HepG2 (cell line): ENCODE measurements around the gene RPL37A. TPM values are rescaled to one million over a fixed set of nuclear protein-coding genes. Genes with fewer than 3 reads are reported as not detected.

Source experiments
- ETV6 ChIP-seq: sonication (generic); formaldehyde crosslinking; conservative IDR thresholded peaks from 2 replicates; pipeline ENCODE4 v1.4.0; 2020; ENCODE audit warnings: missing genetic modification reagents
- FOSL2 ChIP-seq: sonication (generic); formaldehyde crosslinking; IDR thresholded peaks from 2 replicates; pipeline ENCODE4 v1.4.0; 2020; ENCODE audit warnings: missing genetic modification reagents
- HMGA1 ChIP-seq: sonication (generic); formaldehyde crosslinking; conservative IDR thresholded peaks from 2 replicates; pipeline ENCODE4 v1.4.0; 2020; ENCODE audit warnings: missing genetic modification reagents
- HNF1B ChIP-seq: sonication (generic); formaldehyde crosslinking; IDR thresholded peaks from 2 replicates; pipeline ENCODE4 v1.5.1; 2020; ENCODE audit warnings: mild to moderate bottlenecking, moderate library complexity, missing genetic modification reagents
- HNF4A ChIP-seq: sonication (generic); formaldehyde crosslinking; IDR thresholded peaks from 2 replicates; pipeline ENCODE4 v1.4.0; 2020; ENCODE audit warnings: missing genetic modification reagents
- HNRNPH1 ChIP-seq: fragments of 200-400 bp; formaldehyde crosslinking; optimal IDR thresholded peaks from 2 replicates; pipeline ENCODE3; 2017; ENCODE audit warnings: mild to moderate bottlenecking, low read depth, low read length
- MED8 ChIP-seq: sonication (generic); formaldehyde crosslinking; IDR thresholded peaks from 2 replicates; pipeline ENCODE4 v1.8.1; 2023; ENCODE audit warnings: mild to moderate bottlenecking, missing genetic modification reagents; ENCODE audit not compliant: insufficient replicate concordance
- MIXL1 ChIP-seq: IDR thresholded peaks from 2 replicates; pipeline ENCODE4 v1.6.1; 2016
- NCOR1 ChIP-seq: fragments of 200-600 bp; sonication (generic); IDR thresholded peaks from 2 replicates; pipeline ENCODE4 v1.7.0; 2017; ENCODE audit warnings: antibody characterized with exemption, low read length, borderline replicate concordance
- RFXANK ChIP-seq: IDR thresholded peaks from 2 replicates; pipeline ENCODE4 v1.6.1; 2016
- RXRA ChIP-seq: sonication (generic); formaldehyde crosslinking; IDR thresholded peaks from 2 replicates; pipeline ENCODE4 v1.5.1; 2020; ENCODE audit warnings: missing genetic modification reagents
- SAFB2 ChIP-seq: sonication (generic); formaldehyde crosslinking; IDR thresholded peaks from 2 replicates; pipeline ENCODE4 v1.5.1; 2020; ENCODE audit warnings: missing genetic modification reagents, low read depth, mild to moderate bottlenecking, borderline replicate concordance
- SMAD3 ChIP-seq: sonication (generic); formaldehyde crosslinking; IDR thresholded peaks from 2 replicates; pipeline ENCODE4 v1.4.0; 2020; ENCODE audit warnings: missing genetic modification reagents
- ZNF17 ChIP-seq: sonication (generic); formaldehyde crosslinking; IDR thresholded peaks from 2 replicates; pipeline ENCODE4 v1.5.0; 2020; ENCODE audit warnings: mild to moderate bottlenecking, missing genetic modification reagents
- ZNF225 ChIP-seq: sonication (generic); formaldehyde crosslinking; IDR thresholded peaks from 2 replicates; pipeline ENCODE4 v1.4.0; 2020; ENCODE audit warnings: mild to moderate bottlenecking, missing genetic modification reagents
- ZNF292 ChIP-seq: sonication (generic); formaldehyde crosslinking; IDR thresholded peaks from 2 replicates; pipeline ENCODE4 v1.8.1; 2022; ENCODE audit warnings: mild to moderate bottlenecking, low read depth, missing genetic modification reagents, borderline replicate concordance
- ZNF414 ChIP-seq: sonication (generic); formaldehyde crosslinking; IDR thresholded peaks from 2 replicates; pipeline ENCODE4 v1.5.0; 2020; ENCODE audit warnings: missing genetic modification reagents
- ZNF468 ChIP-seq: sonication (generic); formaldehyde crosslinking; IDR thresholded peaks from 2 replicates; pipeline ENCODE4 v1.8.0; 2022; ENCODE audit warnings: mild to moderate bottlenecking, moderate library complexity, missing genetic modification reagents
- ZNF503 ChIP-seq: sonication (generic); formaldehyde crosslinking; IDR thresholded peaks from 2 replicates; pipeline ENCODE4 v1.4.0; 2020; ENCODE audit warnings: missing genetic modification reagents
- ZNF605 ChIP-seq: sonication (generic); formaldehyde crosslinking; IDR thresholded peaks from 2 replicates; pipeline ENCODE4 v1.8.0; 2022; ENCODE audit warnings: mild to moderate bottlenecking, missing genetic modification reagents
- polyA plus RNA-seq, 8 experiments: library from polyadenylated mRNA; depleted of rRNA in 3 of 8; stranded (reverse) in 7 of 8; unstranded in 1 of 8; fragments of >200 nt; fragmentation: Illumina TruSeq in 4 of 8; extraction: Trizol in 4 of 8; gene quantifications; 2 replicates each; pipeline versions ENCODE4 v1.2.1 to v1.2.3, GENCODE V29; 2011 to 2016; ENCODE audit warnings: low read depth in 4 of 8, missing spikeins in 1 of 8, mixed read lengths in 1 of 8; ENCODE audit not compliant: insufficient read depth in 1 of 8
- total RNA-seq, 5 experiments: library from RNA; depleted of rRNA; stranded (reverse); fragments of >200 nt; fragmentation: Illumina TruSeq; extraction: Trizol; gene quantifications; 2 replicates each; pipeline ENCODE4 v1.2.3, GENCODE V29; 2016; ENCODE audit warnings: low read depth in 1 of 5
- TF ChIP-seq, protein P1 (sequence below): sonication (generic); formaldehyde crosslinking; IDR thresholded peaks from 2 replicates; pipeline ENCODE4 v1.5.1; 2020; ENCODE audit warnings: mild to moderate bottlenecking, missing genetic modification reagents, borderline replicate concordance

Gene RPL37A
- total and polyA plus RNA-seq, 2 of the 13 experiments (the other 11 are each of a cell fraction or from before 2014, with no cell fraction given), result 6,902 to 7,910 TPM

GRCh38 chr2:216553093-216553478 is 54.4 kb downstream of the RPL37A start (continued):
- TF ChIP-seq FOSL2 (CRISPR knock-in tag), result peak; percentile 83
- no peak for TF ChIP-seq RFXANK
- TF ChIP-seq NCOR1, result peak; percentile 48; the same call in 1 of the 2 replicates
- TF ChIP-seq ZNF414, result no peak
- no peak for TF ChIP-seq SMAD3 (CRISPR knock-in tag)
- TF ChIP-seq ETV6, result no peak
- TF ChIP-seq ZNF292 (CRISPR knock-in tag), result peak; percentile 53; the same call in 1 of the 2 replicates
- TF ChIP-seq HMGA1 (CRISPR knock-in tag), result no peak
- TF ChIP-seq ZNF468 (CRISPR knock-in tag), result no peak
- TF ChIP-seq, protein P1, sequence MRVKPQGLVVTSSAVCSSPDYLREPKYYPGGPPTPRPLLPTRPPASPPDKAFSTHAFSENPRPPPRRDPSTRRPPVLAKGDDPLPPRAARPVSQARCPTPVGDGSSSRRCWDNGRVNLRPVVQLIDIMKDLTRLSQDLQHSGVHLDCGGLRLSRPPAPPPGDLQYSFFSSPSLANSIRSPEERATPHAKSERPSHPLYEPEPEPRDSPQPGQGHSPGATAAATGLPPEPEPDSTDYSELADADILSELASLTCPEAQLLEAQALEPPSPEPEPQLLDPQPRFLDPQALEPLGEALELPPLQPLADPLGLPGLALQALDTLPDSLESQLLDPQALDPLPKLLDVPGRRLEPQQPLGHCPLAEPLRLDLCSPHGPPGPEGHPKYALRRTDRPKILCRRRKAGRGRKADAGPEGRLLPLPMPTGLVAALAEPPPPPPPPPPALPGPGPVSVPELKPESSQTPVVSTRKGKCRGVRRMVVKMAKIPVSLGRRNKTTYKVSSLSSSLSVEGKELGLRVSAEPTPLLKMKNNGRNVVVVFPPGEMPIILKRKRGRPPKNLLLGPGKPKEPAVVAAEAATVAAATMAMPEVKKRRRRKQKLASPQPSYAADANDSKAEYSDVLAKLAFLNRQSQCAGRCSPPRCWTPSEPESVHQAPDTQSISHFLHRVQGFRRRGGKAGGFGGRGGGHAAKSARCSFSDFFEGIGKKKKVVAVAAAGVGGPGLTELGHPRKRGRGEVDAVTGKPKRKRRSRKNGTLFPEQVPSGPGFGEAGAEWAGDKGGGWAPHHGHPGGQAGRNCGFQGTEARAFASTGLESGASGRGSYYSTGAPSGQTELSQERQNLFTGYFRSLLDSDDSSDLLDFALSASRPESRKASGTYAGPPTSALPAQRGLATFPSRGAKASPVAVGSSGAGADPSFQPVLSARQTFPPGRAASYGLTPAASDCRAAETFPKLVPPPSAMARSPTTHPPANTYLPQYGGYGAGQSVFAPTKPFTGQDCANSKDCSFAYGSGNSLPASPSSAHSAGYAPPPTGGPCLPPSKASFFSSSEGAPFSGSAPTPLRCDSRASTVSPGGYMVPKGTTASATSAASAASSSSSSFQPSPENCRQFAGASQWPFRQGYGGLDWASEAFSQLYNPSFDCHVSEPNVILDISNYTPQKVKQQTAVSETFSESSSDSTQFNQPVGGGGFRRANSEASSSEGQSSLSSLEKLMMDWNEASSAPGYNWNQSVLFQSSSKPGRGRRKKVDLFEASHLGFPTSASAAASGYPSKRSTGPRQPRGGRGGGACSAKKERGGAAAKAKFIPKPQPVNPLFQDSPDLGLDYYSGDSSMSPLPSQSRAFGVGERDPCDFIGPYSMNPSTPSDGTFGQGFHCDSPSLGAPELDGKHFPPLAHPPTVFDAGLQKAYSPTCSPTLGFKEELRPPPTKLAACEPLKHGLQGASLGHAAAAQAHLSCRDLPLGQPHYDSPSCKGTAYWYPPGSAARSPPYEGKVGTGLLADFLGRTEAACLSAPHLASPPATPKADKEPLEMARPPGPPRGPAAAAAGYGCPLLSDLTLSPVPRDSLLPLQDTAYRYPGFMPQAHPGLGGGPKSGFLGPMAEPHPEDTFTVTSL, result peak; percentile 69; the same call in 1 of the 2 replicates
- TF ChIP-seq HNF1B (CRISPR knock-in tag), result 0 out of 2 replicates have a peak, but pooled peaks have one; percentile 11
- TF ChIP-seq ZNF605, result no peak
- TF ChIP-seq RXRA (CRISPR knock-in tag), result peak; percentile 41; the same call in 1 of the 2 replicates
- no peak for TF ChIP-seq MED8 (CRISPR knock-in tag)
- no peak for TF ChIP-seq MIXL1 (CRISPR knock-in tag)
- peak; percentile 91 for TF ChIP-seq HNF4A (CRISPR knock-in tag)
- TF ChIP-seq ZNF17 (CRISPR knock-in tag), result no peak
- peak; percentile 40 for TF ChIP-seq ZNF503 (CRISPR knock-in tag)
- no peak for TF ChIP-seq HNRNPH1
- no peak; the same call in 1 of the 2 replicates for TF ChIP-seq SAFB2
- no peak for TF ChIP-seq ZNF225 (CRISPR knock-in tag)
